ENCODE data around the gene KCNG3.

Gene KCNG3

DNA sequence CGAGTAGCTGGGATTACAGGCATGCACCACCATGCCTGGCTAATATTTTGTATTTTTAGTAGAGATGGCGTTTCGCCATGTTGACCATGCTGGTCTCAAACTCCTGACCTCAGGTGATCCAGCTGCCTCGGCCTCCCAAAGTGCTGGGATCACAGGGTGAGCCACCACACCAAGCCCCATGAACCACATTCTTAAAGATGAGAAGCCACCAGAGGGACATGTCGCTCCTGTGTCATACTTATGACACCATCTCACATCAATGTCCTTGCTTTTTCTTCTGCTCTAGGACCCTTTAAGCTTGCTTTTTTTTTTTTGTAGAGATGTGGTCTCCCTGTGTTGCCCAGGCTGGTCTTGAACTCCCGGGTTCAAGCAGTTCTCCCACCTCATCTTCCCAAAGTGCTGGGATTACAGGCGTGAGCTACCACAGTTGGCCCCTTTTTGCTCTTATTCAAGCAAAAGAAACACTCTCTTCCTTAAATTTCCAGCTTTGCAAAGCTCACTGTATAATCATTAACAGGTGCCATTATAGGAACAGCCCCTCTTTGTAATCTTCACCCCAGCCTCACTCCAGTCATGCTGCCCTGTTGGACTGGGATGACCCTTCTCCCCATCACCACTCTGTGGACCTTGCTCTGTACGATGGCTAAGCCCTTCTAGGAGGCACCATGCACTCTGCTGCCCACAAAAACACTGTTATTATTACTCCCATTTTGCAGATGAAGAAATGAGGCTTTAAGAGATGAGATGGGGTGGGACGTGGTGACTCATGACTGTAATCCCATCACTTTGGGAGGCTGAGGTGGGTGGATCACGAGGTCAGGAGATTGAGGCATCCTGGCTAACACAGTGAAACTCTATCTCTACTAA, 10.8 kb upstream of the KCNG3 start:
- Mint-ChIP-seq H3K4me3 (no peak overlapping the region), H3K27me3 (peaks cover 19% of the 10 kb centered on the region), H3K9me3 (no peaks in the 10 kb centered on the region), H3K27ac (ENCODE audit: low read depth) (no peak overlapping the region), H3K36me3 (ENCODE audit: insufficient read depth) (no peaks in the 10 kb centered on the region), H3K4me1 (no peaks in the 10 kb centered on the region)
- DNase-seq (ENCODE audit: low spot score in 2 of 2) (no peak), ATAC-seq (replicated peaks; ENCODE audit: extremely low read depth, poor library complexity, severe bottlenecking) (no peak)

DNA sequence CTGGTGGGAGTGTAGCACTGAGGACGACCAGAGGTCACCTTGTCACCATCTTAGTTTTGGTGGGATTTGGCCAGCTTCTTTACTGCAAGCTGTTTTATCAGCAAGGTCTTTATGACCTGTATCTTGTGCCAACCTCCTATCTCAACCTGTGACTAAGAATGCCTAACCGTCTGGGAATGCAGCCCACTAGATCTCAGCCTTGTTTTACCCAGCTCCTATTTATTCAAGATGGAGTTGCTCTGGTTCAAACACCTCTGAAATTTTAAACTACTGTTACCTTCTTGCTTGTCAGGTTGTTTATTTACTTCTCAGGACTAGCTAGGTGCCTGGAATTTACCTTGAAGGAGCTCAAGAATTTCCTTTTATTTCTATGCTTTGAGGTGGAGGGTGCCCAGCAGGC, 9.5 kb upstream of the KCNG3 start:
- Mint-ChIP-seq H3K27ac (ENCODE audit: low read depth) (no peak overlapping the region), H3K9me3 (no peaks in the 10 kb centered on the region), H3K4me1 (no peaks in the 10 kb centered on the region), H3K36me3 (ENCODE audit: insufficient read depth) (no peaks in the 10 kb centered on the region), H3K27me3 (peaks cover 19% of the 10 kb centered on the region), H3K4me3 (no peak overlapping the region)
- ATAC-seq (replicated peaks; ENCODE audit: extremely low read depth, poor library complexity, severe bottlenecking) (no peak), DNase-seq (ENCODE audit: low spot score in 2 of 2) (no peak)

DNA sequence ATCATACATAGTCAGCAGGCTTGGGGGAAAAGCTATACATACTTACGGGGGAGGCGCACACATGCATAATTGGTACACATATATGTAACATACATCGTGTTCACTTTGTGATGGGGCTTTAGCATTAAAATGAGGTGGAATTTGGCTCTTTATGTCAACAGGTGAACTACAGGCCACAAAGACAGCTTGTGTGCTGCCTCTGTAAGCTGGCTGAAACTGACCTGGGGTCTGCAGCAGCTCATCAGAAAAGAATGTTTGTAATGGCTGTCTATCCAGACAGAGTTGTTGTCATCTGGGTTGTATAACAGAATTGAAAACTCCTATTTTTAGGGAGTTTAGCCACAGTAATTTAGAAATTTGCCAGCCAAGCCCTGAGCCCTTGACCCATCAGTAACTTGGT, 4.7 kb upstream of the KCNG3 start:
- peaks cover 5% of the 10 kb centered on the region for H3K4me1 Mint-ChIP-seq
- ATAC-seq (replicated peaks; ENCODE audit: extremely low read depth, poor library complexity, severe bottlenecking) = no peak
- H3K27ac Mint-ChIP-seq (ENCODE audit: low read depth) = no peak overlapping the region

DNA sequence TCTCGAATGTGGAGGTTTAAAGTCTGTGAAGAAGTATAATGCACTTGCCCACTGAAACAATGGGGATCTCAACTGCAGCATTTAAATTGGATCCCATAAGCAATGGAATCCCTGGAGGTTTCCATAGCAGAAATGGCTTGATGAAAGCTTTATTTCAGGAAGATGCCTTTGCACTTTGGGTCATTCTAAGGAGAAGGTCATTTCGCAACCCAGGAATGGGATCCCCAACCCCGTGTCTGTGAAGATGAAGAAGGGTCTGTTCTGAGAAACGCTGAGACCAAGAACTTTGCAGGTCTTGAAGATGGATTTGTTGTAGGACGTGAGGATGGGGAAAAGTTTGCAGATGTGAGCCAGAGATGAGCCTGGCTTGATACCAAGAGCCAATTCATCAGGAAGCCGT, 1.8 kb upstream of the KCNG3 start:
- no peak overlapping the region for H3K4me3 Mint-ChIP-seq
- peaks cover 2% of the 10 kb centered on the region for H3K36me3 Mint-ChIP-seq (ENCODE audit: insufficient read depth)
- DNase-seq (ENCODE audit: low spot score in 2 of 2) (no peak), ATAC-seq (replicated peaks; ENCODE audit: extremely low read depth, poor library complexity, severe bottlenecking) (no peak)
- peaks cover 34% of the 10 kb centered on the region for H3K27me3 Mint-ChIP-seq
- peaks cover 5% of the 10 kb centered on the region for H3K4me1 Mint-ChIP-seq
- no peak overlapping the region for H3K27ac Mint-ChIP-seq (ENCODE audit: low read depth)
- no peaks in the 10 kb centered on the region for H3K9me3 Mint-ChIP-seq

More for the DNA sequence above, 4.7 kb upstream of the KCNG3 start:
- Mint-ChIP-seq H3K9me3 (no peaks in the 10 kb centered on the region), H3K27me3 (peaks cover 28% of the 10 kb centered on the region), H3K36me3 (ENCODE audit: insufficient read depth) (peaks cover 2% of the 10 kb centered on the region), H3K4me3 (no peak overlapping the region)
- DNase-seq (ENCODE audit: low spot score in 2 of 2) = no peak

DNA sequence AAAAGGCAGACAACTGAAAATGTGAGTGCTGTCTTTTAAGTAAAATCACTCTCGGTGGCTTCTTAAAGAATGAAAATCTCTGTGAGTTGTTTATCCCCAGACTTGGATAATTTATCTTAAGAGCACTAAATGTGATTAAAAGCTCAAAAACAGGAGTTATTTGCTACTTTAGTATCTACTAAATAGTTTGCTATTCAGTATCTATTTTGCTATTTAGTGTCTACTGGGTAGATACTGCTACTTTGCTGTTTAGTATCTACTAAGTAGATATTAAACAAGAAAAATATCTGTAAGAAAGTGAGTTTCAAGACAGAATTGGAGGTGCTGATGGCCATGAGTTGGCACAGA, 1.4 kb upstream of the KCNG3 start:
- no peak for DNase-seq (ENCODE audit: low spot score in 2 of 2)
- Mint-ChIP-seq H3K27me3 (peaks cover 34% of the 10 kb centered on the region), H3K9me3 (no peaks in the 10 kb centered on the region), H3K36me3 (ENCODE audit: insufficient read depth) (peaks cover 2% of the 10 kb centered on the region), H3K4me3 (peak overlapping the region; percentile 91), H3K27ac (ENCODE audit: low read depth) (no peak overlapping the region), H3K4me1 (peaks cover 5% of the 10 kb centered on the region)
- ATAC-seq (replicated peaks; ENCODE audit: extremely low read depth, poor library complexity, severe bottlenecking) = no peak

DNA sequence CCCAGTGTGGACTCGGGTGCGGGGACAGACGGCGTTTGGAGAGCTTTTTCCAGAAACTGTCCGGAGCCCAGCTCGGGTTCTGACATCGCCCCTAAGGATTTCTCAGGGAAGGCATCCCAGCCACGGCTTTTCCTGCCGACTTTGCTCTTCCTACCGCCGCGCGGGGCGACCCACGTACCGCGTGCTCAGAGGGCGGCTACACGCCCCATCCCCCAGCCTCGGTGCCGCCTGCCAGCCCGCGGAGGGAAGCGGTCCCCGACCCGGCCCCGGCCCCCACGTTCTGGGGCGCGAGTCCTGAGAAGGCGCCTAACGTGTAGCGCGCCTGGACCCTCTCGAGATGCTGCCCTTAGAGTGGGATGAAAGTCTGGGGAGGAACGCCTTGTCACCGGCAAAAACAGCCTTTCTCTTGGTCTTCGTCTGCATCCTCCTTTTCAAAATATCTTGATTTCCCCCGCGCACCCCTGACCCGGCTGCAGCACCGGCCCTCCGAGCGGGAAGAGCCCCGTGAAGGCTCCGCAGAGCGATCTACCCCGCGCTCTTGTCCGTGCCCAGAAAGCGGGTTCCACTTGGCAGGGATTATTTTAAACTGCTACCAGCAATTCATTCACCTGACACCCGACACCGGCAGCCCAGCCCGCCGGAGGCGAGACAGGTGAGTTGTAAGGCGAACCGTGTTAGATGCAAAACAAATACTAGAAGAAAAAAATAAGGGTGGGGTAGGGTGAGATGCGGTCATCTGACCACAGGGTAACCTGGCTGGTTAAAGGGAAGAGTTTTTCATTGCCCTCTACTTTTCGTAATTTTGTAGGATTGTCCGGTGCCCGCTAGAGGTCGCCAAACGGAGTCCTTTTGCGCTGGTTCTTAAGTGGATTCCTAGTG, 812 bp upstream of the KCNG3 start:
- peaks cover 5% of the 10 kb centered on the region for H3K4me1 Mint-ChIP-seq
- H3K4me3 Mint-ChIP-seq = peak overlapping the region; percentile 91
- DNase-seq (ENCODE audit: low spot score in 2 of 2) = peak; percentile 49 to 57
- ATAC-seq (replicated peaks; ENCODE audit: extremely low read depth, poor library complexity, severe bottlenecking) = peak; percentile 50
- peaks cover 34% of the 10 kb centered on the region for H3K27me3 Mint-ChIP-seq
- no peaks in the 10 kb centered on the region for H3K9me3 Mint-ChIP-seq
- peaks cover 2% of the 10 kb centered on the region for H3K36me3 Mint-ChIP-seq (ENCODE audit: insufficient read depth)
- peak overlapping the region; percentile 75 for H3K27ac Mint-ChIP-seq (ENCODE audit: low read depth)

DNA sequence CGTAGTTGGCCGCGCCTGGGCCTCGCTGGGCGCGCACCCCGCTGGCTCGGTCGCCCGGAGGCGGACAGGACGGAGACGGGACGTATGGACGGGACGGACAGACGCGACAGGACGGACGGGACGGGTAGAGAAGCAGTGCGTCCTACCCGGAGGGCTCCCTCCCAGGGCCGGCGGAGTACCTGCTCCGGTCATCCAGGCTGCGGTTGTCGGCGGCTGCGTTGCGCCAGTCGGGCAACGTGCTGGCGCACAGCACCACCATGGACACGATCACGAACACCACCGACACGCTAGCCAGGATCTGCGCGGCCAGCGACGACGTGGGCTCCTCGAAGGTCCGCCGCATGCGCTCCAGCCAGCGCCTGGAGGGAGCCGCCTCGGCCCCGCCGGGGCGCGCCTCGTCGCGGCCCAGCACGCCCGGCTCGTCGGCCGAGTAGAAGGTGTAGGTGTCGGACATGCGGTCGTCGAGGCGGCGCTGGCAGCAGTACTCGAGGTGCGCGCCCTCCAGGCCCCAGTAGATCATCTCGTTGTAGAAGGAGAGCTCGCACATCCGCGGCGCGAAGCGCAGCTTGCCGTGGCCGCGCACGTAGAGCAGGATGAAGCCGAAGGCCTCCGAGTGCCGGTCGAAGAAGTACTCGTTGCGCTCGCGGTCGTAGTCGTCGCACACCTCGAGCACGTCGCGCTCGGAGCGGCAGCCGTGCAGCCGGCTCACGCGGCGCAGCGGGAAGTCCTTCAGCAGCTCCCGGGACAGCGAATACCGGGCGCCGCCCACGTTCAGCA, 903 bp downstream of the KCNG3 start:
- DNase-seq (ENCODE audit: low spot score in 2 of 2) = no peak
- Mint-ChIP-seq H3K27ac (ENCODE audit: low read depth) (no peak overlapping the region), H3K4me3 (peak overlapping the region; percentile 59), H3K36me3 (ENCODE audit: insufficient read depth) (peaks cover 2% of the 10 kb centered on the region), H3K27me3 (peaks cover 34% of the 10 kb centered on the region), H3K4me1 (peaks cover 5% of the 10 kb centered on the region), H3K9me3 (no peaks in the 10 kb centered on the region)
- ATAC-seq (replicated peaks; ENCODE audit: extremely low read depth, poor library complexity, severe bottlenecking) = no peak

DNA sequence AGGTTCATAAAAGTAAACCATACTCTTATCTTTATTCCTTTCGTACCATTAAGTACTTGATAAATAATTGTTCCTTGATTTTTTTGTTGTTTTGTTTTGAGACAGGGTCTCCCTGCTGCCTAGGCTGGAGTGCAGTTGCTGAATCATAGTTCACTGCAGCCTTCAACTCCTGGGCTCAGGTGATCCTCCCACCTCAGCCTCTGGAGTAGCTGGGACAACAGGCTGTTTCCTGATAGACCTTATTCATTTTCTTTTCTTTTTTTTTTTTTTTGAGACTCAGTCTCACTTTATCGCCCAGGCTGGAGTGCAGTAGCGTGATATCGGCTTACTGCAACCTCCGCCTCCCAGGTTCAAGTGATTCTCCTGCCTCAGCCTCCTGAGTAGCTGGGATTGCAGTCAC, 5.5 kb downstream of the KCNG3 start:
- no peaks in the 10 kb centered on the region for H3K9me3 Mint-ChIP-seq
- DNase-seq (ENCODE audit: low spot score in 2 of 2) = no peak
- no peak for ATAC-seq (replicated peaks; ENCODE audit: extremely low read depth, poor library complexity, severe bottlenecking)
- H3K36me3 Mint-ChIP-seq (ENCODE audit: insufficient read depth) = no peaks in the 10 kb centered on the region
- H3K27ac Mint-ChIP-seq (ENCODE audit: low read depth) = no peak overlapping the region
- H3K27me3 Mint-ChIP-seq = peaks cover 7% of the 10 kb centered on the region
- H3K4me1 Mint-ChIP-seq = no peaks in the 10 kb centered on the region
- no peak overlapping the region for H3K4me3 Mint-ChIP-seq

DNA sequence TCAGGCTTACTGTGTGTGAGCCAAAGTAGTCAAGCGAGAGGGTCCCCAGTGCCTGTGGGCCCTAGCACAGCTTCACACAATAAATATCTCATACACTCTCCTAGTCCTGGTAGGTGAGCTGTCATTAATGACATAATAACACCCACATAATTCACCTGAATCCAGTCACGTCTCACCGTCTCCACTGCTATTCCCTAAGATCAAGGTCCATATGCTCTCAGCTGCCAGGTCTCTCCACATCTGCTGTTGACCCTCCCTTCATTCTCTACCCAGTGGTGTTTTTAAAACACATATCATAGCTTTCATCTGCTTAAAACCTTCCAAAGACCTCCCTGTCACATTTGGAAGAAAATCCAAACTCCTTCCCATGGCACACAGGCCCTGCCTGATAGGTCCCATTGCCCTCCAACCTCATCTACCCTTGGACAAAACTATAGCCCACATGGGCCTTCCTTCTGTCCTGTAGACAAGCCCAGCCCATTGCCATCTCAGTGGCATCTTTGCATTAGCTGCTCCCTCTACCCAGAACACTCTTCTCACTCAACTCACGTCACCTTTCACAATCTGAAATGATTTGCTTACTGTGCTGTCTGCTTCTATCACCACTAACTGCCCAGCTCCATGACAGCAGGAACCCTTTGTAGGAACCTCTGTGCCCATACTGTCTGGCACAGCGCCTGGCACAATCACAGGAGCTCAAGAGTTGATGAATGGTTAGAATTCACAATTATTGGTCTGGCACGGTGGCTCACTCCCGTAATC, 7.5 kb downstream of the KCNG3 start:
- no peak for ATAC-seq (replicated peaks; ENCODE audit: extremely low read depth, poor library complexity, severe bottlenecking)
- DNase-seq (ENCODE audit: low spot score in 2 of 2) = no peak
- no peaks in the 10 kb centered on the region for H3K36me3 Mint-ChIP-seq (ENCODE audit: insufficient read depth)

DNA sequence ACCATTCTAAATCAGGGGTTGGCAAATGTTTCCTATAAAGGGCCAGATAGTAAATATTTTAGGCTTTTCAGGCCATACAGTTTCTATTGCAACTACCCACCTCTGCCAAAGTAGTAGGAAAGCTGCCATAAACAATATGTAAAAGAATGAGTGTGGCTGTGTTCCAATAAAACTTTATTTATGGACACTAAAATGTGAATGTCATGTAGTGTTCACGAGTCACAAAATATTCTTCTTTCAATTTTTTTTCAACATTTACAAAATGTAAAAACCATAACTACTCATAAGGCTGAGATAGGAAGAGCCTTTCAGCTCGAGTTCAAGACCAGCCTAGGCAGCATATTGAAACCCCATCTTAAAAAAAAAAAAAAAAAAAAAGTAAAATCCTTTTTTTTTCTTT, 13.4 kb downstream of the KCNG3 start:
- H3K9me3 Mint-ChIP-seq = no peaks in the 10 kb centered on the region
- H3K4me3 Mint-ChIP-seq = no peak overlapping the region
- ATAC-seq (replicated peaks; ENCODE audit: extremely low read depth, poor library complexity, severe bottlenecking) (no peak), DNase-seq (ENCODE audit: low spot score in 2 of 2) (no peak)
- no peak overlapping the region for H3K27ac Mint-ChIP-seq (ENCODE audit: low read depth)
- H3K36me3 Mint-ChIP-seq (ENCODE audit: insufficient read depth) = no peaks in the 10 kb centered on the region
- no peaks in the 10 kb centered on the region for H3K4me1 Mint-ChIP-seq
- H3K27me3 Mint-ChIP-seq = no peaks in the 10 kb centered on the region

More for the DNA sequence above, 7.5 kb downstream of the KCNG3 start:
- Mint-ChIP-seq H3K4me3 (no peak overlapping the region), H3K9me3 (no peaks in the 10 kb centered on the region), H3K4me1 (no peaks in the 10 kb centered on the region), H3K27ac (ENCODE audit: low read depth) (no peak overlapping the region), H3K27me3 (no peaks in the 10 kb centered on the region)

DNA sequence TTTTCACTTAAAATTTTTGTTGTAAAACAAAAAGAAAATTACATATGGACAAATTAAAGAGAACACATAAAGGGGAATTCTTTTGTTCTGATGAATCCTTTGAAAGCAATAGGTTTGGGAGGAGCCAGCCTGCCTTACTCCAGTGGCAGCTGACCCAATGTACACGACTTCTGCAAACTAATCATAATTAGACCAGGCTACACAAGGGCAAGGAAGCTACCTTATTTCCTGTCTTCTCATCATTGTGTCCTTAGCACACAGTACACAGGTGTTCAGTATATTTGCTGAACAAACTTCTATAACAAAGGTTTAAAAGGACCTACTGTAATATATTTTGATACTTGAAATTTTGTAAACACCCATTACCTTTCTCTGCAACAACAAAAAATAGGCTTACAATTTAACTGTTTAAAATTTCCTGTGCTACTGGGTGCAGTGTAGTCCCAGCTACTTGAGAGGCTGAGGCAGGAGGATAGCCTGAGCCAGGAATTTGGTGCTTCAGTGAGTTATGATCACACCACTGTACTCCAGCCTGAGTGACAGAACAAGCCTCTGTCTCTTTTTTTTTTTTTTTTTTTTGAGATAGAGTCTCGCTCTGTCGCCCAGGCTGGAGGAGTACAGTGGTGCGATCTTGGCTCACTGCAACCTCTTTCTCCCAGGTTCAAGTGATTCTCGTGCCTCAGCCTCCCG, 18.9 kb downstream of the KCNG3 start:
- Mint-ChIP-seq H3K9me3 (no peaks in the 10 kb centered on the region), H3K4me3 (no peak overlapping the region), H3K27me3 (no peaks in the 10 kb centered on the region), H3K4me1 (no peaks in the 10 kb centered on the region), H3K27ac (ENCODE audit: low read depth) (no peak overlapping the region), H3K36me3 (ENCODE audit: insufficient read depth) (no peaks in the 10 kb centered on the region)
- DNase-seq (ENCODE audit: low spot score in 2 of 2) (no peak), ATAC-seq (replicated peaks; ENCODE audit: extremely low read depth, poor library complexity, severe bottlenecking) (no peak)
